ENCODE data around the gene NKX2-1. TPM values are rescaled to one million over a fixed set of nuclear protein-coding genes. Genes with fewer than 3 reads are reported as not detected.

NKX2-1 gene
- total and polyA plus RNA-seq, 2 donors (not counting 1 experiment from before 2014, with no cell fraction given) = not detected

DNA sequence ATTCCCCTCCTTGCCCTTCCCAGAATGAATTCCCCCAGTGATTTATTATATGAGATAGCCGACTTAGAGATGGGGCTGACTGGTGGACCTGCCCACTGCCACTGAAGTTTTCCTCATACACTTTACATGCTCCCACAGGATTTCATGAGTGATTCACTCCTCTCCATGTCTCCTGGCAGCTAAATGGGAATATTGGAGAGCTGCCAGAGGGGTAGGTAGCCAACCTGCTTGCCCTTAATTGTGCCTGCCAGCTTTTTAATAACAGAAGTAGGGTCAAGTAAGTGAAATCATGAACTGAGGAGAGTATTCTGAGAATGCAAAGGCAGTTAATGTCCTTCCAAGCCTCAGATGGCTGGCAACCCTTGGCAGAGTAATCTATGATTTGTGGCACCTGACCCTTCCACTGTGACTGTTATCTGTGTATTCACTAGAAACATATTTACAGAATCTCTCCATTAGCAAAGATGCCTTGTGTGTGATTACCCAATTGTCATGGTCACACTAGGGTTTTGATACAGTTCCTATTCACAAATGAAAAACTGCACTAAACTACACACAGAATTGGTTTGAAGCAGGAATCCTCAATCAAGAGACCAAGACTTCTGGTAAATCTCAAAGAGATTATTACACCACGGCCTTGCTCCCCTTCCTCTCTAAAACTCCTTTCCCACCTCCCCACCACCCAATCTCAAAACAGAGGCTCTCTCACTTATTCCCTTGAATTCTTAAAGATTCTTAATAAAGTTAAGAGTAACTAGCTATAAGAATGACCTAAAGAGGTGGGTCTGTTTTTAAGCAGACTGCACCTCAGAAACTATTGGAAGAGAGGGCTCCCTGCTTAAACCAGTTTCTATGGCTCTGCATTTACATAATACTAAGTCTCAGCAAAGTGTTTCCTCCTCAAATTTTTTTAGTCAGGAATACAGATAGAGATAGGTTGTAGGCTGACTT, 17.2 kb downstream of the NKX2-1 start:
- H3K4me3 ChIP-seq (ENCODE audit: control extremely low read depth in 1 of 5, extremely low read depth in 1 of 5, insufficient read depth in 1 of 5, low read depth in 2 of 5, low read length in 4 of 5) = no peak overlapping the region
- H3K27ac Mint-ChIP-seq = no peak overlapping the region
- ChIA-PET CTCF (no interaction called here), POLR2A (no interaction called here)
- H4K20me1 ChIP-seq (ENCODE audit: control insufficient read depth, insufficient read depth, low read length, poor library complexity, severe bottlenecking) = no peaks in the 10 kb centered on the region
- peaks cover 0 to 8% of the 10 kb centered on the region in 2 donors for H3K4me1 ChIP-seq (ENCODE audit: control insufficient read depth in 2 of 2, insufficient read depth in 2 of 2, low read length in 2 of 2)
- no CpG with 5 or more reads among the region's 2 CpGs for WGBS (ENCODE audit: insufficient coverage)
- no peak for DNase-seq
- H3K9me3 Mint-ChIP-seq (ENCODE audit: insufficient read depth) = peaks cover 2% of the 10 kb centered on the region
- H3K4me2 ChIP-seq (replicated peaks; ENCODE audit: low read depth, low read length, poor library complexity, severe bottlenecking) = no peak overlapping the region
- ATAC-seq (ENCODE audit: low read depth) = no peak
- no peak overlapping the region for H3K4me3 Mint-ChIP-seq
- H3K4me1 Mint-ChIP-seq = peaks cover 9% of the 10 kb centered on the region
- H3K9ac ChIP-seq (ENCODE audit: low read length) = no peak overlapping the region
- intact Hi-C loops (cut with micrococcal nuclease) = no loop called here
- H3K27me3 ChIP-seq (replicated peaks in 1 of 4; ENCODE audit: control extremely low read depth in 1 of 4, control insufficient read depth in 3 of 4, insufficient read depth in 4 of 4, low read length in 3 of 4) = peaks cover 0 to 52% (median 33%) of the 10 kb centered on the region in 4 experiments
- no peak overlapping the region for H3K27ac ChIP-seq (ENCODE audit: low read length in 2 of 2)
- peaks cover 0 to 10% (median 1%) of the 10 kb centered on the region in 3 donors for H3K9me3 ChIP-seq (ENCODE audit: control extremely low read depth in 1 of 3, control insufficient read depth in 2 of 3, insufficient read depth in 1 of 3, low read length in 2 of 3)
- H3K27me3 Mint-ChIP-seq = peaks cover 62% of the 10 kb centered on the region
- H3K79me2 ChIP-seq (ENCODE audit: control insufficient read depth, insufficient read depth, low read length) = no peaks in the 10 kb centered on the region
- H3K36me3 ChIP-seq (replicated peaks in 1 of 2; ENCODE audit: control extremely low read depth in 1 of 2, control insufficient read depth in 1 of 2, extremely low read depth in 1 of 2, insufficient read depth in 2 of 2, low read length in 1 of 2) = no peaks in the 10 kb centered on the region
- no peak for TF ChIP-seq EZH2 (IDR thresholded peaks at IDR 0.05; ENCODE audit: borderline replicate concordance, insufficient read depth, low read depth, low read length, poor library complexity, severe bottlenecking)
- TF ChIP-seq, protein P1, sequence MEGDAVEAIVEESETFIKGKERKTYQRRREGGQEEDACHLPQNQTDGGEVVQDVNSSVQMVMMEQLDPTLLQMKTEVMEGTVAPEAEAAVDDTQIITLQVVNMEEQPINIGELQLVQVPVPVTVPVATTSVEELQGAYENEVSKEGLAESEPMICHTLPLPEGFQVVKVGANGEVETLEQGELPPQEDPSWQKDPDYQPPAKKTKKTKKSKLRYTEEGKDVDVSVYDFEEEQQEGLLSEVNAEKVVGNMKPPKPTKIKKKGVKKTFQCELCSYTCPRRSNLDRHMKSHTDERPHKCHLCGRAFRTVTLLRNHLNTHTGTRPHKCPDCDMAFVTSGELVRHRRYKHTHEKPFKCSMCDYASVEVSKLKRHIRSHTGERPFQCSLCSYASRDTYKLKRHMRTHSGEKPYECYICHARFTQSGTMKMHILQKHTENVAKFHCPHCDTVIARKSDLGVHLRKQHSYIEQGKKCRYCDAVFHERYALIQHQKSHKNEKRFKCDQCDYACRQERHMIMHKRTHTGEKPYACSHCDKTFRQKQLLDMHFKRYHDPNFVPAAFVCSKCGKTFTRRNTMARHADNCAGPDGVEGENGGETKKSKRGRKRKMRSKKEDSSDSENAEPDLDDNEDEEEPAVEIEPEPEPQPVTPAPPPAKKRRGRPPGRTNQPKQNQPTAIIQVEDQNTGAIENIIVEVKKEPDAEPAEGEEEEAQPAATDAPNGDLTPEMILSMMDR (IDR thresholded peaks at IDR 0.05) = no peak
- no peak overlapping the region for H2AFZ ChIP-seq (ENCODE audit: insufficient read depth, low read depth, low read length, poor library complexity, severe bottlenecking)

DNA sequence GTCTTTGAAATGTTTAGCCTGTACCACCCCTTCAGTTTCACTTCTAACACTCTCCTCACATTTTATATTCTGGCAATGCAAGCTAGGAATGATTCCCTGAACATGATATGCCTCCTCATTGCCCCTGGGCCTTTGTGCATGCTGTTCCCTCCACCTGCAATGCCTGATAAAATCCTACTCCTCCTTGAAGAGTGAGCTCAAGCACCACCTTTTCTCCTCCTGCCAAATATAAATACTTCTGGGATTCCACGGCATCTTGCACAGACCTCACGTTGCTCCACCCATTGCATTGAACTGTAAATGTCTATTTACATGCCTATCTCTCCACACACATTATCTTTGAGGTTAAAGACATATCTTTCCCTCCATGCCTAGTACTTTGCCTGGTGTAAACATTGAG, 21.1 kb downstream of the NKX2-1 start:
- H3K9me3 Mint-ChIP-seq (ENCODE audit: insufficient read depth) = no peaks in the 10 kb centered on the region
- no peak for DNase-seq
- H3K4me3 Mint-ChIP-seq = no peak overlapping the region
- ChIA-PET CTCF (no interaction called here), POLR2A (no interaction called here)
- no peak overlapping the region for H3K4me3 ChIP-seq (ENCODE audit: control extremely low read depth in 1 of 5, extremely low read depth in 1 of 5, insufficient read depth in 1 of 5, low read depth in 2 of 5, low read length in 4 of 5)
- intact Hi-C loops (cut with micrococcal nuclease) = no loop called here
- 33% methylated on average over 2 of the region's 2 CpGs for WGBS (ENCODE audit: insufficient coverage)
- H3K27me3 Mint-ChIP-seq = peaks cover 40% of the 10 kb centered on the region
- no peak overlapping the region for H3K27ac Mint-ChIP-seq
- no peak overlapping the region for H3K4me2 ChIP-seq (replicated peaks; ENCODE audit: low read depth, low read length, poor library complexity, severe bottlenecking)
- H3K4me1 ChIP-seq (ENCODE audit: control insufficient read depth in 2 of 2, insufficient read depth in 2 of 2, low read length in 2 of 2) = no peaks in the 10 kb centered on the region
- no peaks in the 10 kb centered on the region for H3K79me2 ChIP-seq (ENCODE audit: control insufficient read depth, insufficient read depth, low read length)
- no peaks in the 10 kb centered on the region for H3K36me3 ChIP-seq (replicated peaks in 1 of 2; ENCODE audit: control extremely low read depth in 1 of 2, control insufficient read depth in 1 of 2, extremely low read depth in 1 of 2, insufficient read depth in 2 of 2, low read length in 1 of 2)
- H3K27ac ChIP-seq (ENCODE audit: low read length in 2 of 2) = no peak overlapping the region
- H3K27me3 ChIP-seq (replicated peaks in 1 of 4; ENCODE audit: control extremely low read depth in 1 of 4, control insufficient read depth in 3 of 4, insufficient read depth in 4 of 4, low read length in 3 of 4) = peaks cover 0 to 23% (median 18%) of the 10 kb centered on the region in 4 experiments
- no peak overlapping the region for H3K9ac ChIP-seq (ENCODE audit: low read length)
- H4K20me1 ChIP-seq (ENCODE audit: control insufficient read depth, insufficient read depth, low read length, poor library complexity, severe bottlenecking) = no peaks in the 10 kb centered on the region
- no peak for ATAC-seq (ENCODE audit: low read depth)
- no peak overlapping the region for H2AFZ ChIP-seq (ENCODE audit: insufficient read depth, low read depth, low read length, poor library complexity, severe bottlenecking)
- H3K9me3 ChIP-seq (ENCODE audit: control extremely low read depth in 1 of 3, control insufficient read depth in 2 of 3, insufficient read depth in 1 of 3, low read length in 2 of 3) = no peaks in the 10 kb centered on the region
- TF ChIP-seq, protein P1 (IDR thresholded peaks at IDR 0.05) = no peak
- no peak for TF ChIP-seq EZH2 (IDR thresholded peaks at IDR 0.05; ENCODE audit: borderline replicate concordance, insufficient read depth, low read depth, low read length, poor library complexity, severe bottlenecking)
- peaks cover 2% of the 10 kb centered on the region for H3K4me1 Mint-ChIP-seq
